Thymus (tissue), 11 donors: ENCODE measurements around the gene TENM4. TPM values are rescaled to one million over a fixed set of nuclear protein-coding genes. Genes with fewer than 3 reads are reported as not detected.

Source experiments
- DNase-seq, 9 donors: peaks; one replicate each; pipeline ENCODE4 v3.0.0-alpha.2; 2013; ENCODE audit warnings: low spot score in 9 of 9, low read depth in 6 of 9, missing footprints in 1 of 9
- H3K27ac ChIP-seq, 2 donors: one replicate each; pipeline ENCODE4 v1.5.1; 2013; ENCODE audit warnings: control low read depth in 1 of 2, low read depth in 1 of 2, low read length in 1 of 2, mild to moderate bottlenecking in 1 of 2, moderate library complexity in 1 of 2
- H3K27me3 ChIP-seq, 2 donors: one replicate each; pipeline ENCODE4 v1.5.1; 2013; ENCODE audit warnings: low read length in 1 of 2; ENCODE audit not compliant: control insufficient read depth in 2 of 2, insufficient read depth in 1 of 2
- H3K36me3 ChIP-seq, 2 donors: one replicate each; pipeline ENCODE4 v1.5.1; 2013; ENCODE audit warnings: low read length in 1 of 2, mild to moderate bottlenecking in 1 of 2, moderate library complexity in 1 of 2; ENCODE audit not compliant: control insufficient read depth in 2 of 2, insufficient read depth in 2 of 2
- H3K4me1 ChIP-seq, 2 donors: one replicate each; pipeline ENCODE4 v1.5.1; 2013; ENCODE audit warnings: low read length in 2 of 2; ENCODE audit not compliant: control insufficient read depth in 2 of 2, insufficient read depth in 2 of 2
- H3K4me3 ChIP-seq, 2 donors: one replicate each; pipeline ENCODE4 v1.5.1; 2013; ENCODE audit warnings: low read length in 2 of 2, control low read depth in 1 of 2, mild to moderate bottlenecking in 1 of 2
- H3K9me3 ChIP-seq, 2 donors: one replicate each; pipeline ENCODE4 v1.5.1; 2013; ENCODE audit warnings: low read length in 1 of 2, mild to moderate bottlenecking in 1 of 2; ENCODE audit not compliant: control insufficient read depth in 2 of 2, insufficient read depth in 1 of 2
- WGBS: extraction: QIAGEN DNeasy Blood & Tissue Kit; methylation state at CpG from one replicate; pipeline ENCODE4 v1.1.7; 2013; 5-methylcytosine and 5-hydroxymethylcytosine counted together
- polyA plus RNA-seq: library from polyadenylated mRNA; stranded (reverse); fragments of 200-250 nt; gene quantifications from one replicate; pipeline ENCODE4 v1.2.3, GENCODE V29; 2013
- total RNA-seq: library from RNA; stranded (reverse); fragments of 120-200 nt; gene quantifications from one replicate; pipeline ENCODE4 v1.2.4, GENCODE V29; 2013
- donor health status: healthy.

The TENM4 gene
- total and polyA plus RNA-seq, 2 donors = 1.0 to 2.8 TPM

- no peak for DNase-seq
- no peaks in the 10 kb centered on the region for H3K9me3 ChIP-seq
- H3K27me3 ChIP-seq = no peaks in the 10 kb centered on the region
- no peak overlapping the region for H3K27ac ChIP-seq
- no peaks in the 10 kb centered on the region for H3K36me3 ChIP-seq
- H3K4me3 ChIP-seq = no peak overlapping the region
- H3K4me1 ChIP-seq = no peaks in the 10 kb centered on the region
- 83% methylated on average over 1 of the region's 1 CpG for WGBS
Observed at GRCh38 chr11:79266396-79266795, 174.4 kb downstream of the TENM4 start.

- 66% methylated on average over 4 of the region's 4 CpGs for WGBS
- Histone ChIP-seq H3K36me3 (no peaks in the 10 kb centered on the region), H3K9me3 (no peaks in the 10 kb centered on the region), H3K27ac (no peak overlapping the region), H3K4me3 (no peak overlapping the region), H3K4me1 (no peaks in the 10 kb centered on the region), H3K27me3 (no peaks in the 10 kb centered on the region)
- DNase-seq = no peak
Observed at GRCh38 chr11:79265756-79266322, 175.0 kb downstream of the TENM4 start.

GRCh38 chr11:79264284-79264683 is 176.5 kb downstream of the TENM4 start:
- H3K4me1 ChIP-seq = no peaks in the 10 kb centered on the region
- 88% methylated on average over 6 of the region's 6 CpGs for WGBS
- no peak for DNase-seq
- no peaks in the 10 kb centered on the region for H3K36me3 ChIP-seq
- H3K27me3 ChIP-seq = no peaks in the 10 kb centered on the region
- no peak overlapping the region for H3K4me3 ChIP-seq
- no peak overlapping the region for H3K27ac ChIP-seq
- no peaks in the 10 kb centered on the region for H3K9me3 ChIP-seq

- Histone ChIP-seq H3K9me3 (no peaks in the 10 kb centered on the region), H3K27me3 (no peaks in the 10 kb centered on the region), H3K4me3 (no peak overlapping the region), H3K27ac (no peak overlapping the region), H3K4me1 (no peaks in the 10 kb centered on the region), H3K36me3 (no peaks in the 10 kb centered on the region)
- no peak for DNase-seq
- 50% methylated on average over 7 of the region's 7 CpGs for WGBS
Observed at GRCh38 chr11:79263001-79263400, 177.8 kb downstream of the TENM4 start.

GRCh38 chr11:79262221-79262620 is 178.6 kb downstream of the TENM4 start:
- Histone ChIP-seq H3K27me3 (no peaks in the 10 kb centered on the region), H3K36me3 (no peaks in the 10 kb centered on the region), H3K27ac (no peak overlapping the region), H3K4me3 (no peak overlapping the region), H3K9me3 (no peaks in the 10 kb centered on the region), H3K4me1 (no peaks in the 10 kb centered on the region)
- no peak for DNase-seq
- 68% methylated on average over 4 of the region's 4 CpGs for WGBS

- Histone ChIP-seq H3K27me3 (no peaks in the 10 kb centered on the region), H3K4me3 (no peak overlapping the region), H3K9me3 (no peaks in the 10 kb centered on the region), H3K4me1 (no peaks in the 10 kb centered on the region), H3K27ac (no peak overlapping the region), H3K36me3 (no peaks in the 10 kb centered on the region)
- no peak for DNase-seq
- 98% methylated on average over 3 of the region's 3 CpGs for WGBS
Observed at GRCh38 chr11:79261684-79262083, 179.1 kb downstream of the TENM4 start.

- H3K4me1 ChIP-seq = no peaks in the 10 kb centered on the region
- no peaks in the 10 kb centered on the region for H3K9me3 ChIP-seq
- H3K36me3 ChIP-seq = no peaks in the 10 kb centered on the region
- no peak for DNase-seq
- H3K27me3 ChIP-seq = no peaks in the 10 kb centered on the region
- no peak overlapping the region for H3K4me3 ChIP-seq
- H3K27ac ChIP-seq = no peak overlapping the region
- over 99% methylated on average over 4 of the region's 4 CpGs for WGBS
Observed at GRCh38 chr11:79259800-79260199, 181.0 kb downstream of the TENM4 start.

- WGBS = 88% methylated on average over 4 of the region's 4 CpGs
- Histone ChIP-seq H3K4me3 (no peak overlapping the region), H3K4me1 (no peaks in the 10 kb centered on the region), H3K27ac (no peak overlapping the region), H3K27me3 (no peaks in the 10 kb centered on the region), H3K36me3 (no peaks in the 10 kb centered on the region), H3K9me3 (no peaks in the 10 kb centered on the region)
- DNase-seq = no peak
Observed at GRCh38 chr11:79258576-79258975, 182.3 kb downstream of the TENM4 start.

- Histone ChIP-seq H3K27ac (no peak overlapping the region), H3K4me3 (no peak overlapping the region), H3K9me3 (no peaks in the 10 kb centered on the region), H3K4me1 (no peaks in the 10 kb centered on the region), H3K27me3 (no peaks in the 10 kb centered on the region), H3K36me3 (no peaks in the 10 kb centered on the region)
- WGBS = 94% methylated on average over 3 of the region's 3 CpGs
- no peak for DNase-seq
Observed at GRCh38 chr11:79255965-79256364, 184.9 kb downstream of the TENM4 start.

GRCh38 chr11:79253280-79253679 is 187.6 kb downstream of the TENM4 start:
- no peaks in the 10 kb centered on the region for H3K27me3 ChIP-seq
- no peak overlapping the region for H3K4me3 ChIP-seq
- no peak overlapping the region for H3K27ac ChIP-seq
- H3K4me1 ChIP-seq = no peaks in the 10 kb centered on the region
- H3K36me3 ChIP-seq = no peaks in the 10 kb centered on the region
- H3K9me3 ChIP-seq = no peaks in the 10 kb centered on the region
- DNase-seq = no peak
- WGBS = 74% methylated on average over 8 of the region's 8 CpGs
